HG03442 (cell line): ENCODE results near the gene LONP1.

Experiments used
- ATAC-seq: cut with Tn5 transposase; IDR thresholded peaks from one replicate; pipeline ENCODE4 v1.9.1; 2021; ENCODE audit warnings: mild to moderate bottlenecking, moderate library complexity; ENCODE audit not compliant: unreplicated experiment

Gene LONP1

DNA sequence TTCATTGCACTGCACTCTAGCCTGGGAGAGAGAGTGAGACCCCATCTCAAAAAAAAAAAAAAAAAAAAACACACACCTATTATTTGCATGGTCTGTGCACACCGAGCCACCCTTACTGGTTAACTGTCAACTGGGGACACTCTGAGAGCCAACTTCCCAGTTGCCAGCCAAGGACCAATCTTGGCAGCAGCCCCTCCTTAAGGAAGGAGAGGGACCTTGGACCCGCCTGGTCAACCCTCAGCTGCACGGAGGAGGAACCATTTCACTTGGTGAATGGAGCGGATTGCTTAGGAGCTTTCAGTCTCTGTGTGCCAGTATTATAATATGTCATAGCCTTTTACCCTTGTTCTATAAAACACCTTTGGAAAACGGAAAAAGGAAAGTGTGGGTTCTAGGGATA lies 64.5 kb downstream of the LONP1 start:
- ATAC-seq = no peak

DNA sequence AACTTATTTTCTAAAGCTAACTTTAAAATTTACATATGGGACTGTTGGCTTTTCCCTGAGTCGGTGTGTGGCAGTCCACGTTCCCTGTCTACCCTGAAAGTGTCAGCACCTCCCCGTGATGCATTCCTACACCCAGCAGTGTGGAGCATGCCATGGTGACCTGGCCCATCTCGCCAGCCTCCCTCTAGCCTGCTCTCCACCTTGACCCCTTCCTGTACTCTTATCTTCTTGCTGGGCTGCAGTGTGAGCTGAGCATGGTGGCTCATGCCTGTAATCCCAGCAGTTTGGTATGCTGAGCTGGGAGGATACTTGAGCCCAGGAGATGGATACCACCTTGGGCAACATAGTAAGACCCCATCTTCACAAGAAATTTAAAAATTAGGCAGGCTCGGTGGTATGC lies 65.0 kb downstream of the LONP1 start:
- no peak for ATAC-seq

- no peak for ATAC-seq
Observed at GRCh38 chr19:5652261-5652660, 67.7 kb downstream of the LONP1 start.

DNA sequence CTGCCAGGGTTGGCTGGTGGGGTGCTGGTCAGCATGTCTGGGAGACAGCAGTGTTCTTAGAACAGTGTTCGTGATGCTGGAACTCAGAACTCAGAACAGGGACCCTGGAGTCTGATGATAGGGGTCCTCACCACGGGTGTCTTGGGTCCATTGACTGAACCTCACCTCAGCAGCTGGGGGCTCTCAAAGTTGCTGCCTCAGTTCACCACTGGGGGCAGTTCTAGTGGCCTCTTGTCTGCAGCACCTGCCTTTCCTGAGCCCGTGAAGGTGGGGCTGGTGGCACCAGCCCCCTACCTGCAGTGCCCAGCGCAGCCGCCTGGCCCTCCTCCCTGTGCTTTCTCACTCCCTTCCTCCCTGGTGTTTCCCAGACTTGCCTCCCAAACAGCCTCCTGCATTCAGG lies 68.6 kb downstream of the LONP1 start:
- ATAC-seq = no peak

DNA sequence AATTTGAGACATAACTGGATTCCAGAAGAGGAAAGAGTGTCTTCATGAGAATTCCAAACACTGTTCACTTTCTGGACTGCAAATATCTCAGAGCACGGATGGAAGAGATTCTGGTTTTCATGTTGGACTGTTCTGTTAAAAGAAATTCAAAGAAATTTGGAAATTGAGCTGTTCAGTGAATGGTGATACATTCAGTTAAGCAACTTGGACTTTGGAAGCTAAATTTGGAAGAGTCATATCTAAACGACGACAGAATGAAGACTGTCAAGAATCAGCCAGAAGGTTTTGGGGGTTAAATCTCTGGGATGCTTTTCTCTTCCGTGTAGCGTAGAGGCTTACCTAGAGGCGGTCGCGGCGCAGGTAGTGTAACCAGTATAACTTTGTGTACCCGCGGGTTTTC lies 71.5 kb downstream of the LONP1 start:
- ATAC-seq = no peak

DNA sequence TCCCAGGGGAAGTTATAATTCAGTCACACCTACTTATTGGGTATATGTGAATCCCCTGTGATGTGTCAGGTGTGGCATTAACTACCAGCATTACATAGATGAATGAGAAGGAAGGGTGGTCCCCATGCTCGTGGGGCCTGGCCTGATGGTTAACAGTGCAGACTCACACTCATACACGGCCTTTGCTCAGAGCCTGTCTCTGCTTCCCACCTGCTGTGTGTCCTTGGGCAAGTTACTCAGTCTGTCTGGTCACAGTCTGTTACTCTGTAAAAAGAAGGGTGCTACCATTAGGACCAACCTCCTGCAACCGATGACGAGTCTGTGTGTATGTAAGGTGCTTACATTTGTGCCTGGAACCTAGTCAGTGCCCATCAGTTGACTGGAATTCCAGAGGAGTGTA lies 73.2 kb downstream of the LONP1 start:
- ATAC-seq = no peak

DNA sequence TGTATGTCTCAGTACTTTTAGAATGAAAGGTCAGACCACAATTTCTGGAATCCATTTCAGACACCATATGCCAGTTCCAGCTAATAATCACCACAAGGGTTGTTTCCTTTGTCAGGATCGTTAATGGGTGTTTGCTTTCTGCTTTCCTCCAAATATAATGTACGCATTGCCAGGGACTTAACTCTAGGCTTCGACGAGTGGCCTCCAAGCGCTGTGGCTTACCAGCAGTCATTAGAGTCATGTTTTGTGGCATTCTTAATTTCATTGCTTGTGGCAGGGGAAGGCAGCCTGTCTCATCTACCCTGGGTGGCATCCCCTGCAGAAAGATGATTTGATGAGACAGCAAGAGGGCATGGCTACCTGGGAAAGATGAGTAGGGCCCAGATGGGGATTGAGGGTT lies 74.5 kb downstream of the LONP1 start:
- no peak for ATAC-seq

DNA sequence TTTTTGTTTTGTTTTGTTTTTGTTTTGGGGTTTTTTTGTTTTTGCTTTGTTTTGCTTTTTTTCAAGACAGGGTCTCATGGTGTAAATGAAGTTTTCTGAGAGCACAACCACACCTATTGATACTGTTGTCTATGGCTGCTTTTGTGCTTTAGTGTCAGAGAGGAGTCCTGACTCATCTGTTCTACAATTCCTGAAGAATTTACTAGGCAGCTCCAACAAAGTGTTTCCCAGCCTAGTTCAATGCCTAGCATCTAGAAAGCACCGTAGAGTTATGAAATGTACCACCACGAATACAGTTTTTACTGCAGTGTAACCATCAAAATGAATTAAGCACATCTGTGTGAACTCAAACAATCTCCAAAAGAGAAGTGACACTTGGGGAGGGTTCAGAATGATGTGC lies 75.9 kb downstream of the LONP1 start:
- no peak for ATAC-seq

GRCh38 chr19:5643060-5643459 lies 76.9 kb downstream of the LONP1 start:
- ATAC-seq = no peak

- ATAC-seq = no peak
Observed at GRCh38 chr19:5642204-5642603, 77.7 kb downstream of the LONP1 start.
